Astrocyte (in vitro differentiated cells and primary cell): Measurements from ENCODE around the gene ZNF280C.

Source experiments
- EZH2 ChIP-seq: IDR thresholded peaks from 2 replicates; pipeline ENCODE4 v1.6.1; 2012; ENCODE audit warnings: mild to moderate bottlenecking, low read length, inconsistent platforms; ENCODE audit not compliant: insufficient read depth
- TF ChIP-seq, protein P1 (sequence below): IDR thresholded peaks from 2 replicates; pipeline ENCODE4 v1.5.1; 2011; ENCODE audit warnings: low read depth, mild to moderate bottlenecking, inconsistent platforms, low read length, moderate library complexity; ENCODE audit not compliant: insufficient read depth

DNA sequence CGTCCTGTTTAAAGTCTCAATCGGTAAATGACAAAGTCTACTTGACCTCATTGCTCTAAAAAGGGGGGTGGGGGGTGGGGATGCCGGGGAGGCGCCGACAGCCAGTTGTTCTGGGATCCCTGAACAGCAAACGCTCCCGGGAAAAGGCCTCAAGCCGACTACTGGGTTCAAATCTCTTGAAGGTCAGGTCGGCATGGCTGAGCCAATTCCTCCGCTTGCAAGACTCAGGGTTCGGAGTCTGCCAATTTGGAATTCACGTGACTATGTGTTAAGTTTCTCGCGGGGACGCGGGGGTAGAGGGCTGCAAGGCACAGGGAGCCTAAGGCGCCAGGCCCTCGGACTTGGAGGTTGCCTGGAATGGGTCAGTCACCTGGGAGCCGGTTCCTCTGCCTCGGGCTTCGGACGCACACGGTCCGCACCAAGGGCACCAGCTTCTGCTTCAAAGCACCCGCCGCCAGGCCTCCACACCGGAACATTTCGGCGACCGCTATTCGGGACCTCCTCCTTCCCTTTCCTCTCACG, 103.5 kb downstream of the ZNF280C start:
- TF ChIP-seq, protein P1, sequence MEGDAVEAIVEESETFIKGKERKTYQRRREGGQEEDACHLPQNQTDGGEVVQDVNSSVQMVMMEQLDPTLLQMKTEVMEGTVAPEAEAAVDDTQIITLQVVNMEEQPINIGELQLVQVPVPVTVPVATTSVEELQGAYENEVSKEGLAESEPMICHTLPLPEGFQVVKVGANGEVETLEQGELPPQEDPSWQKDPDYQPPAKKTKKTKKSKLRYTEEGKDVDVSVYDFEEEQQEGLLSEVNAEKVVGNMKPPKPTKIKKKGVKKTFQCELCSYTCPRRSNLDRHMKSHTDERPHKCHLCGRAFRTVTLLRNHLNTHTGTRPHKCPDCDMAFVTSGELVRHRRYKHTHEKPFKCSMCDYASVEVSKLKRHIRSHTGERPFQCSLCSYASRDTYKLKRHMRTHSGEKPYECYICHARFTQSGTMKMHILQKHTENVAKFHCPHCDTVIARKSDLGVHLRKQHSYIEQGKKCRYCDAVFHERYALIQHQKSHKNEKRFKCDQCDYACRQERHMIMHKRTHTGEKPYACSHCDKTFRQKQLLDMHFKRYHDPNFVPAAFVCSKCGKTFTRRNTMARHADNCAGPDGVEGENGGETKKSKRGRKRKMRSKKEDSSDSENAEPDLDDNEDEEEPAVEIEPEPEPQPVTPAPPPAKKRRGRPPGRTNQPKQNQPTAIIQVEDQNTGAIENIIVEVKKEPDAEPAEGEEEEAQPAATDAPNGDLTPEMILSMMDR: no peak
- no peak for TF ChIP-seq EZH2
